Effector memory CD8-positive, alpha-beta T cell (primary cell): ENCODE measurements around the gene DCC.

ENCODE experiments used
- ATAC-seq: fragments of 150-1000 bp; cut with Tn5 transposase; replicated peaks from 2 replicates; pipeline ENCODE4 v1.10.0; 2021; ENCODE audit warnings: mild to moderate bottlenecking, moderate library complexity
- DNase-seq, 3 experiments: peaks; one replicate each; pipeline ENCODE4 v3.0.0; 2021
- H3K27ac Mint-ChIP-seq, 2 donors: one replicate each; pipeline ENCODE4 v1.8.0; 2022; ENCODE audit warnings: mild to moderate bottlenecking in 2 of 2, mixed read lengths in 2 of 2, moderate library complexity in 2 of 2
- H3K27me3 Mint-ChIP-seq, 2 donors: one replicate each; pipeline ENCODE4 v1.8.0; 2022; ENCODE audit warnings: mixed read lengths in 2 of 2
- H3K36me3 Mint-ChIP-seq: one replicate; pipeline ENCODE4 v1.8.0; 2022; ENCODE audit warnings: mild to moderate bottlenecking, moderate library complexity, mixed read lengths; ENCODE audit not compliant: insufficient read depth
- H3K4me1 Mint-ChIP-seq, 2 donors: one replicate each; pipeline ENCODE4 v1.8.0; 2022; ENCODE audit warnings: low read depth in 2 of 2, mixed read lengths in 2 of 2
- H3K4me3 Mint-ChIP-seq, 2 donors: one replicate each; pipeline ENCODE4 v1.8.0; 2022; ENCODE audit warnings: mild to moderate bottlenecking in 2 of 2, mixed read lengths in 2 of 2, moderate library complexity in 2 of 2
- H3K9me3 Mint-ChIP-seq, 2 donors: one replicate each; pipeline ENCODE4 v1.8.0; 2022; ENCODE audit warnings: mixed read lengths in 2 of 2

DCC gene

DNA sequence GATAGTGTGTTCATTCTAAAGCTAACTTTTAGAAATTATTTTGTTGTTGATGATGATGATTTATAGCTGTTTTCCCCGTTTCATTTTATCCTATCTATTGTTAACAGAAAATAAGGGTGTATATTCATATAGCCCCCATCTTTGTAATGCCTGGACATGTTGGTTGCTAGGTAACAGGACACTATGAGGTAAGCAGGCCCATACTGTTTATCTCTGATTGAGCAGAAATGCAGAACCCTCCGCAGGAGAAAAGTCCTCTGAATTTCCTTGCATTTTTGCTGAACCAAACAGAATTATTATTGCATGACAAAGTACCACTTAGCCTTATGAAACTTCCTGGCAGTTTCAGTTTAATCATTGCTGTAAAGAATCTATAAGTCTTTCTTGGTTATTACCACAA lies 339.4 kb downstream of the DCC start:
- H3K27ac Mint-ChIP-seq: no peak overlapping the region
- H3K4me3 Mint-ChIP-seq: no peak overlapping the region
- ATAC-seq: no peak
- H3K27me3 Mint-ChIP-seq: no peaks in the 10 kb centered on the region
- H3K4me1 Mint-ChIP-seq: no peaks in the 10 kb centered on the region
- DNase-seq: no peak
- no peaks in the 10 kb centered on the region for H3K36me3 Mint-ChIP-seq
- H3K9me3 Mint-ChIP-seq: peaks cover 0 to 5% of the 10 kb centered on the region in 2 donors

DNA sequence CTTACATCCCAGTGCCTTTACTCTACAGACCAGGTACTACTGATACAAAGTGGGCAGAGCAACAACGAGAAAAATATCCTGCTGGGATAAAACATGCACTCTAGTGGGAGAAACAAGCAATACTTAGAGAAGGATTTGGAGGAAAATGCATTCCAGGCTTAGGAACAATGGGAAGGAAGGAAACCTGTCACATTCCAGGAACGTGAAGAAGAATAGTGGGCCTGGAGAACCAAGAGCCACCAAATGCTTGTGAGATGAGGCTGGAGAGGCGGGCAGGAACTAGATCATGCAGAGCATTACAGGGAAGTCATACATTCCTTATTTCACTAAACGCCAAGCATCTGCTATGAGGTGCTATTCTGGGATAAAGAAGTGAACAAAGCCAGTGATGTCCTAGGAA lies 342.3 kb downstream of the DCC start:
- DNase-seq (no peak), ATAC-seq (no peak)
- Mint-ChIP-seq H3K36me3 (no peaks in the 10 kb centered on the region), H3K9me3 (peaks cover 5 to 8% of the 10 kb centered on the region in 2 donors), H3K4me3 (no peak overlapping the region), H3K4me1 (no peaks in the 10 kb centered on the region), H3K27ac (no peak overlapping the region), H3K27me3 (no peaks in the 10 kb centered on the region)

DNA sequence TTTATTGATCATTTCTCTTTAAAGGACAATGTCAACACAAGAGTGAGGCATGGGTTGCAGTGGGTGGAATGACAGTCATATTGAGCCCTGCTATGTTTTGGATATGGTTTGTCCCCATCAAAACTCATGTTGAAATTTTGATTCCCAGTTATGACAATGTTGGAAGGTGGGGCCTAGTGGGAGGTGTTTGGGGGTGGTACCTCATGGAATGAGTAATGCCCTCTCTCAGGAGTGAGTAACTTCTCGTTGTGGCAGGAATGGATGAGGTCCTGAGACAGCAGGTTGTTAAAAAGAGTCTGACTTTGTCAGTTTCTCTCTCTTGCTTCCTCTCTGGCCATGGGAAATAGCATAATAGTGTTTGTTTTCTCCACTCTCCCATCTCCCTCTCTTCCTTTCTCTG lies 345.3 kb downstream of the DCC start:
- H3K4me1 Mint-ChIP-seq: no peaks in the 10 kb centered on the region
- no peak overlapping the region for H3K27ac Mint-ChIP-seq
- H3K27me3 Mint-ChIP-seq: no peaks in the 10 kb centered on the region
- H3K9me3 Mint-ChIP-seq: peaks cover 8% of the 10 kb centered on the region in 2 donors
- ATAC-seq: no peak
- H3K4me3 Mint-ChIP-seq: no peak overlapping the region
- no peak for DNase-seq
- no peaks in the 10 kb centered on the region for H3K36me3 Mint-ChIP-seq

DNA sequence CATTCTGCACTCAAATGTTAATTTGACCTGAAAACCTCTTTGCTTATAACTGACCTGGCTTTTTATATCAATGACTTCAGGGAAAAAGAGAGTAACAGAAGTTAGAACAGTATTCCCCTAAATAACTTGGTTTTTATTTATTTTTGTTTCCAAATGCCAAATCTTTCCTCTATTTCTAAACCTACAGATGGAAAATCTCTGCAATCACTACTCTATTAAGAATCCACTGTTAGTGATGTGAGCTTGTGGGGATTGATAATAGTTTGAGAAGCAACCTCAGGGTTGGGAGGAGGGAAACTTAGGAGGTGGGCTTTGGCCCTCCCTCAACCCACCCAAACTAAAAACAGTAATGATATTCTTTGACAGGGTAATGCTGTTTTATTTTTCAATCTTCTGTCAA lies 351.8 kb downstream of the DCC start:
- Mint-ChIP-seq H3K4me3 (no peak overlapping the region), H3K27ac (no peak overlapping the region), H3K9me3 (peaks cover 3 to 4% of the 10 kb centered on the region in 2 donors), H3K36me3 (no peaks in the 10 kb centered on the region), H3K27me3 (no peaks in the 10 kb centered on the region), H3K4me1 (no peaks in the 10 kb centered on the region)
- no peak for ATAC-seq
- DNase-seq: no peak

DNA sequence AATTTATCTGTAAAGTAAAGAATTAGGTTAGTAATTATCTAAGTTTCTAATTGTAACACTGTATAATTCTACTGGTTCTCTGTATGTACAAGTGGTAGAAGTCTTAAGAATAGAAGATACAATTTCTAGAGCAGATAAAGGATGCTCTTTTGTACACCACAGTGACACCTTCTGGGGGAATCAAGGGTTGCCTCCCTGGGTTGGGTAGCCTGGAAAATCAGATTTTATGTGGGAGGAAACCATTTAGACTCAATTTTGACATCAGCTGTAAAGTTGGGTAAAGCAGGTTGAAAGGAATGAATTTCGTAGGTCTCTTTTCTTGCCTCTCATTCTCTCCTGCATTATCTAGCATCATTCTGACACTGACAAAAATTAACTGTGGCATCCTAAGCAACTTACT lies 354.8 kb downstream of the DCC start:
- Mint-ChIP-seq H3K9me3 (peaks cover under 1 to 3% of the 10 kb centered on the region in 2 donors), H3K4me3 (no peak overlapping the region), H3K27me3 (no peaks in the 10 kb centered on the region), H3K36me3 (no peaks in the 10 kb centered on the region), H3K27ac (no peak overlapping the region), H3K4me1 (no peaks in the 10 kb centered on the region)
- ATAC-seq (no peak), DNase-seq (no peak)

DNA sequence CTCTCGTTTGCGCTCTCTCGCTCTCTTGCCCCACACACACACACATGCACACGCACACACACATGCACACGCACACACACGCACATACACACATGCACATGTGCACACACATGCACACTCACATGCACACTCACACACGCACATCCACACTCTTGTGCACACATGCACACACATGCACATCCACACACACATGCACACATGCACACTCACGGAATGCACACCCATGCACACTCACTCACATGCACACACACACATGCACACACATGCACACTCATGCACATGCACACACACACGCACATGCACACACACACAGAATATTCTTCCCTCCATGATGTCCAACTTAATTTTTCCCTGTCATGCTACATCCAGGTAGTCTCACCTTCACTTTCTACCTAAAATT lies 360.1 kb downstream of the DCC start:
- ATAC-seq (no peak), DNase-seq (no peak)
- H3K9me3 Mint-ChIP-seq: peaks cover 5 to 9% of the 10 kb centered on the region in 2 donors
- no peaks in the 10 kb centered on the region for H3K4me1 Mint-ChIP-seq
- H3K27me3 Mint-ChIP-seq: no peaks in the 10 kb centered on the region
- H3K36me3 Mint-ChIP-seq: no peaks in the 10 kb centered on the region
- H3K27ac Mint-ChIP-seq: no peak overlapping the region
- H3K4me3 Mint-ChIP-seq: no peak overlapping the region

DNA sequence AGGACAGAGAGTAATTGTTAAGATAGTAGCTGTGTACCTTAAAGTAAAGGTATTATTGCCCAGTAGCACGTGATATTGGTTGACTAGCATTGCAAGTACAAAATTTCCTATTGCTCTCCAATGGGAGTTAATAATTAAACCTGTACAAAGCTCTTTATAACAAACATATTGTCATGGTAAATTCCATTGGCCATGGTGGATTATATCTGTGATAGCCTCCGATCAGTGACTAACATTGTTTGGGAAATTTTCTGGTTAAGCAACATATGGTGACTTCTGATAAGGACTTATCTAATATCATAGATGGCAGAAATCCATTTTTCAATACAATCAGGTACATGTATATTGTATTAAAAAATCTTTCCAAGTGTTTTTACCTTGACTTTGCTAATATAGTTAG lies 360.8 kb downstream of the DCC start:
- H3K9me3 Mint-ChIP-seq: peaks cover 5 to 9% of the 10 kb centered on the region in 2 donors
- no peaks in the 10 kb centered on the region for H3K36me3 Mint-ChIP-seq
- no peaks in the 10 kb centered on the region for H3K27me3 Mint-ChIP-seq
- H3K27ac Mint-ChIP-seq: no peak overlapping the region
- no peak for DNase-seq
- ATAC-seq: no peak
- no peak overlapping the region for H3K4me3 Mint-ChIP-seq
- no peaks in the 10 kb centered on the region for H3K4me1 Mint-ChIP-seq

DNA sequence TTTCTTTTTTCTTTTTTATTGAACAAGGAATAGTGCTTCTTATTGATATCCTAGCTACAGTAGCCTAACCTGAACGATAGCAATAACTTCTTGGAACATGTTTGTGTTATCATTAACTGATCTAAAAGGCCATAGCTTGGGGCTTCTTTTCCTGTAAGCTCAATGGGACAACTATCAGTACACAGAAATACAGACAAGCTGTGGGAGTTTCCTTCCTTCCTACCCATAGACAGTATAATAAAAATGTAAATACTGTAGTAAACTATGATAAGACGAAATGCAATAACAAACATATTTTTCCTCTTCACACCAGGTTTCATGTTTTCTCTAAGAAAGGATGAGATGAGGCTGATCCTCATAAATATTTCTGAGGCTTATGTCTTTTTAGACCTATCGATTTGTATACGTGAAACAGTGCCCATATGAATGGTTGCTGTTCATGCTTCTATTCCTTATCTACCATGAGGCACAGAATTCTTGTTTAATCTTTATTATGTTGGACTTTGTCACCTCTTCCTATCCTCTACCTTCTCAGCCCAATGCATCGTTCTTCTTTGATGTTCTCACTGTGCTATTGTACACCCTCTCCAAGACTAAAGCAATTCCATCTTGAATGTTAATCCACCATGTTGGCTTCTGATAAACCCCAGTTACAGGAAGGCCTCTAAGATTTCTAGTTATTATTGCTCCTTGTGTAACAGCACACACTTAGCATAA lies 361.4 kb downstream of the DCC start:
- no peaks in the 10 kb centered on the region for H3K4me1 Mint-ChIP-seq
- ATAC-seq (no peak), DNase-seq (no peak)
- peaks cover 5 to 9% of the 10 kb centered on the region in 2 donors for H3K9me3 Mint-ChIP-seq
- H3K36me3 Mint-ChIP-seq: no peaks in the 10 kb centered on the region
- no peak overlapping the region for H3K4me3 Mint-ChIP-seq
- H3K27me3 Mint-ChIP-seq: no peaks in the 10 kb centered on the region
- no peak overlapping the region for H3K27ac Mint-ChIP-seq

DNA sequence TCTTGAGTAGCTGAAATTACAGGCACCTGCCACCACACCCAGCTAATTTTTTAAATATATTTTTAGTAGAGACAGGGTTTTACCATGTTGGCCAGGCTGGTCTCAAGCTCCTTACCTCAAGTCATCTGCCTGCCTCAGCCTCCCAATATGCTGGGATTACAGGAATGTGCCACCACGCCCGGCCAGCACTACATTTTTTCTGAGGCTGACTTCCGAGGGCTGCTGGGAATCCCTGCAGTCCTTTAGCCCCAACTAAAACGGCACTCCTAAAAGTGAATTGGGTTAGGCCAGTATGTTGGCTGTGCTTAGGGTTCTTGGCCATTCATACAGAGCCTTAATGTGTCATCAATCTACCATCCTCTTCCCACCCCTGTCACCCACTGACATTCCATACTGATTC lies 375.4 kb downstream of the DCC start:
- Mint-ChIP-seq H3K9me3 (peaks cover 7 to 27% of the 10 kb centered on the region in 2 donors), H3K36me3 (no peaks in the 10 kb centered on the region), H3K4me1 (no peaks in the 10 kb centered on the region), H3K27ac (no peak overlapping the region), H3K4me3 (no peak overlapping the region), H3K27me3 (no peaks in the 10 kb centered on the region)
- ATAC-seq (no peak), DNase-seq (no peak)

DNA sequence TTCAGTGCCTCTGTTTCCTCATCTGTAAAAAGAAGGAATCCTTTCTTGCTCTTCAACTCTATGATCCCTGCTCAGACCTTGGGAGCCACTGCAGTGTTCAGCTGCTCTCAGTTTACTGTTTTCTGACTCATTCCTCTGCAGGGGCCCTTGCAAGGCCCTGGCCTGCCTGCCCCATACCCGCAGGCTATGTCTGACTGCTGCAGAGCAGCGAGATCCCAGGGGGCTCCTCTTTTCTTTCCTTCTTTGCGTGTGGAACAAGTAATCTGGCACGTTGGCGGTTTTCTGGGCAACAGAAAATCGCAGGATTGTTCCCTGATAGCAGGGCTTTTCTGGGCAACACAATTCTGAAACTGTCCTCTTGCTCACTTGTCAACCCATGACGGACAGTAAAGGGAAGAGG lies 376.0 kb downstream of the DCC start:
- Mint-ChIP-seq H3K4me3 (no peak overlapping the region), H3K9me3 (peaks cover 7 to 27% of the 10 kb centered on the region in 2 donors), H3K4me1 (no peaks in the 10 kb centered on the region), H3K36me3 (no peaks in the 10 kb centered on the region), H3K27ac (no peak overlapping the region), H3K27me3 (no peaks in the 10 kb centered on the region)
- ATAC-seq: no peak
- DNase-seq: no peak

DNA sequence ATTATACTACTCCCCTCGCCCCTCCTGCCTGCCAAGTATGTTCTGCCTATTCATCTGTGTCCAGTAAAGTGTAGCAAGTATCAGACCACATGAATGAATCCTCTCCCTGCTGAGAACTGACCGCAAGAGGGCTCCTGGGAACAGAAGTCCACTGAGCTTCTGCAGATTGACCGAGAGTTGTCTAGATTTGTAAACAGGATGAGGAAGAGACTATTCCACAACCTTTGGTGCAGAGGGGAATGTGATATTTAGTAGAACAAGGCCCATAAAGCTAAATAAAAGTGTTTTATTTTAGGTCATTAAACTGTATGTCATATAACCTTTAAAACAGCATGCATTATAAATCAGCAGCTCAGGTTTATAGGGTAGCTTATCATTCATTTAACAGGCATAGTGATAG lies 377.0 kb downstream of the DCC start:
- Mint-ChIP-seq H3K4me3 (no peak overlapping the region), H3K9me3 (peaks cover 7 to 27% of the 10 kb centered on the region in 2 donors), H3K27ac (no peak overlapping the region), H3K4me1 (no peaks in the 10 kb centered on the region), H3K36me3 (no peaks in the 10 kb centered on the region), H3K27me3 (no peaks in the 10 kb centered on the region)
- ATAC-seq (no peak), DNase-seq (no peak)

DNA sequence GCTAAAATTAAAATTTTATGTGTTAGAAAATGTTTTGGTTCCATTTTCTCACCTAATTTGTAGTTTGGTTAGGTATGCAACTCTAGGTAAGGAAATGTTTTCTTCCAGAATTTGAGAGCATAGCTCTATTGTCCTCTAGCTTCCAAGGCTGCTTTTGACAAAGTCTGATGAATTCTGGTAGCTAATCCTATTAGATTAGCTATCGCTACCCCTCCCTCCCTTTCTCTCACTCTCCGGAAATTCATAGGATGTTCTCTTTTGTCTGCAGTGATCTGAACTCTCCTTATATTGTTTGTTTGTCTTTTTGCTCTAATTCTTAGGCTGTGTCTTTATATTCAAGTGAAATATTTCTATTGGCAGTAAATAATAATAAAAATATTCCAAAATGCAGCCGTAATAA lies 382.9 kb downstream of the DCC start:
- Mint-ChIP-seq H3K27ac (no peak overlapping the region), H3K4me1 (no peaks in the 10 kb centered on the region), H3K27me3 (no peaks in the 10 kb centered on the region), H3K36me3 (no peaks in the 10 kb centered on the region), H3K9me3 (peaks cover 6 to 19% of the 10 kb centered on the region in 2 donors), H3K4me3 (no peak overlapping the region)
- no peak for ATAC-seq
- DNase-seq: no peak

DNA sequence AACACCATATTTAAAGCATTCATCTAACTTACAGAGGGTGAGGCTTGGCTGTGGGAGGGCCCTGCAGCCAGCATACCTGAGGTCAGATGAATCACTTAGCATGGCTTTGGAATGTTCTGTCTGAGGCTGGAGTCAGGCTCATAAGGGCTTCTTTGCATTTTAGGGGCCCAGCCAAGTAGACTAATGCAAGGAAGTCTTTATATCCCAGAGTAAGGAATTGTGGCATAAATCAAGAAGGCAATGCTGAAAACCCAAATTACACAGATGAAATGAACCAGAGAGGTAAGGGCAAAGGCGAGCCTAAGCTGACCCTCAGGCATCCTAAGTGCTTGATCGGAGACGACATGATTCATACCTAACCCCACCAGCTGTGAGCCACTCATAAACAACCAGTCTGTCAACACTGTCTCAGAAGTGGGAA lies 383.6 kb downstream of the DCC start:
- no peak overlapping the region for H3K27ac Mint-ChIP-seq
- no peaks in the 10 kb centered on the region for H3K27me3 Mint-ChIP-seq
- no peak for DNase-seq
- ATAC-seq: no peak
- H3K9me3 Mint-ChIP-seq: peaks cover 6 to 19% of the 10 kb centered on the region in 2 donors
- no peaks in the 10 kb centered on the region for H3K4me1 Mint-ChIP-seq
- H3K4me3 Mint-ChIP-seq: no peak overlapping the region
- no peaks in the 10 kb centered on the region for H3K36me3 Mint-ChIP-seq

DNA sequence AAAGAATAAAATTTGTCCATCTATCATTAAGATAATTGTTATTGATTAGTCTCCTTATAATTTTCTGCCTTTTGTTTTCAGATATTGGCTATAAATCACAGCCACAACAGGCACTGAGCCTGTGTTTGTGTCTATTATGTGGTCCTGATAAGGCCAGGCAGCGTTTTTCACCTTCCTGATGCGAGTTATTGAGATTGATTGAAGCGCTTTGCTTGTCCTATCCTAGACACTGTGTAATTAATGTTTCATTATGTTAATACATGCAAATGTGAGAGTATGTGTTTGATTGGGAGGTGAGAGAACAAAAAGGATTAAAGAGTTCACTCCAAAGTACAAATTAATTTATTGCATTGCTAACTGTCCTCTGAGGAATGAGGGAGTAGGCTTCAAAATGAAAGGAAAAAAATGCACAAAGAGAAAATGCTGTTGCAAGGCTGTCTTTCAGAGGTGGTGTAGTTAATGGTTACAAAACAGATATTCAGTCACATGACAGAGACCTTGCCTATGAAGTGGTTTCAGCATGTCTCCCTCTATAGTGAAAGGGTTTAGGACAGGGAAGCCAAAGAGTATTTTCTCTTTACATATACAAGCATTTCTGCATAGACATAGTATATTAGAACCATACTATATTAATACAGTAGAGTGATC lies 391.1 kb downstream of the DCC start:
- no peak for ATAC-seq
- Mint-ChIP-seq H3K27me3 (no peaks in the 10 kb centered on the region), H3K4me3 (no peak overlapping the region), H3K4me1 (no peaks in the 10 kb centered on the region), H3K36me3 (no peaks in the 10 kb centered on the region), H3K27ac (no peak overlapping the region), H3K9me3 (peaks cover 0 to 7% of the 10 kb centered on the region in 2 donors)
- DNase-seq: no peak
